Measurements from ENCODE around the gene SPCS2.
A peak's percentile ranks its signal among the peaks of the same experiment; 100 is the strongest.
"Not testable (repeated sequence)": the region's sequence is repeated elsewhere in the genome, so short reads cannot be mapped to it uniquely, and the experiment has no call there.

Gene SPCS2

DNA sequence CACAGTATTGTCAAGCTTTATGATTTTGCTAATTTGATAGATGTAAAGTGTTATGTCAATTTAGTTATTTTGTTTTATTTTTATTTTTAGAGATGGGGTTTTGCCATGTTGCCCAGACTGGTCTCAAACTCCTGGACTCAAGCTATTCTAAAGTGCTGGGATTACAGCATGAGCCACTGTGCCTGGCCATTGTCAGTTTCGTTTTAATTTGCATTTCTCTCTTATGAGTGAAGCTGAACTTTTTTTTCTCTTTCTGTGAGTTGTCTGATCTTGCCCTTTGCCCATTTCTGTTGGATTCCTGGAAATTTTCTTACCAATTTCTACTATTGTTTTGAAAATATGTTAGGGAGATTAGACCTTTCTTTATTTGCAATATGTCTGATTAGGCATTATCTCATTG is 55.1 kb downstream of the SPCS2 start:
- DNase-seq, result no peak

DNA sequence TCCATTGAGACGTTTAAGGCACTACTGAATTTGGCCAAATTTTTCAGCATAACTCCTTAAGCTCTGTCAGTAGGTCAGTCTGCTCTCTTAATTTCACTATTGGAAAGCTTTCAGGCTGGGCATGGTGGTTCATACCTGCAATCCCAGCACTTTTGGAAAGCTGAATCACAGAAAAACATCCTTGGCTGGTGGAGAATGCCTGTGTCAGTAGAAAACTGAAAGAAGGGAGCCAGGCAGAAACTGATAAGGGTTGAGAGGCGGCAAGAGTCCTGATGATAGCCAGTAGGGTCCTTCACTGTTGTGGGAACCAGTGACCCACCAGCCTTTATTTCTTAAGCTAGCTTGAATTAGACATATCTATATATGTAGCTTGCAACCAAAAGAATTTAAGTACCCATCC is 62.3 kb downstream of the SPCS2 start:
- no peak for DNase-seq

DNA sequence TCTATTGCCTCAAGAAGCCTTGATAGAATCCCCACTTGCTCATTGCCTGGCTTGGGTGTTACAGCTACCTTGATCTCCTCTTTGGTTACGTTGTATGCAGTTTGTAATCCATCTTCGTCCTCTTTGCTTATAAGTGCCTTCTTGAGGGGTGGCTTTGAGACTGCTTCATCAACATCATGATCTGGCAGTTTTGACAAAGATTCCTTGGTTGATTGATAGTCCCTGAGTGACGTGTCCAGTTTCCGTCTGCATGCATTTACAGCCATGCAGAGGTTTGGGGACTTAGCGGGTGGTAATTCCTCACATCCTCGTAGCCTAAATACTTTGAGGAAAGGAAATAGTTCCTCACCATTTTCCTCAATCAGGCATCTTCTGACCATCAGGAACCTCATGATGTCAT is 62.8 kb downstream of the SPCS2 start:
- DNase-seq, result no peak

DNA sequence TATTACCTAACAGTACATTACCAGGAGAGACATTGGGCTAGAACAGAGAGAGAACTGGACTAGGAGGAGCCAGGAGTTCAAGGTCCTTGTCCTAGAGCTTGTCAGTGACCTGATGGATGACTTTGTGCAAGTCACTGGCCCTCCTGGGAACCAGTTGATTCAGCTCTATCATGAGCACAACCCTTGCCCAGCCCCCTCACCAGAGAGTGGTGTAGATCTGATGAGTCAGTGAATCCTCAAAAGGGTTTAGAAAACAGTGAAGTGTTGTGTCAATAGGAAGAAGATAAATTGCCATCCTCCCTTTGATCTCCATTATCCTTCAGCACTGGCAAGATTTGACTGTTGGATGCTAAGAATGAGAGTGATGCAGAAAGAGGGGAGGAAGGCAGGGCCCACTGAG is 64.0 kb downstream of the SPCS2 start:
- DNase-seq, result no peak

DNA sequence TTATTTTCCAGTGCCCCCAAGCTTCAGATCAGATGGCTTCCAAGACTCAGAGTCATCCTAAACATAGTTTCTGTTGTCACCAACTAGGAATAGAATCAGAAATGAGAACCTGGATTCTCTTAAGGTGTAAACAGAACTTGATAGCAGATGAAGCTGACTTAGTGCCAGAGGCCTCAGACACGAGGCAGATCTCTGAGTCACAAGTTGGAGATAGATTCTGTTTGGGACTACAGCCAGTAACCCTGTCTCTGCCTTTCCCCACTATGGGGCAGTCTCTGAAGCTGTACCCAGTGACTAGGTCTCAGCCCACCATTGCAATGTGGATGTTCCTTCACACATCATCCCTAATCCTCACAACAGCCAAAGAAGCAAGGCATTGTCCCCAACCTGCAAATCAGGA is 65.1 kb downstream of the SPCS2 start:
- DNase-seq, result no peak

DNA sequence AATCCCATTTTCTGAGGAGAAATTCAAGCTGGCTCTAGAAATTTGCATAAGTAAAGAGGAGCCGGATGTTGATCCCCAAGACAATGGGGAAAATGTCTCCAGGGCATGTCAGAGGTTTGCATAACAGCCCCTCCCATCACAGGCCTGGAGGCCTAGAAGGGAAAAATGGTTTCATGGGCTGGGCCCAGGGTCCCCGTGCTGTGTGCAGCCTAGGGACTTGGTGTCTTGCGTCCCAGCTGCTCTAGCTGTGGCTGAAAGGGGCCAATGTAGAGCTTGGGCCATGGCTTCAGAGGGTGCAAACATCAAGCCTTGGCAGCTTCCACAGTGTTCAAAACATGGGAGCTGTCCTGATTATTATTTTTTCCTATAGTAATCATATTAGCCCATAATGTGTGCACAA is 70.1 kb downstream of the SPCS2 start:
- DNase-seq, result not testable (repeated sequence)

DNA sequence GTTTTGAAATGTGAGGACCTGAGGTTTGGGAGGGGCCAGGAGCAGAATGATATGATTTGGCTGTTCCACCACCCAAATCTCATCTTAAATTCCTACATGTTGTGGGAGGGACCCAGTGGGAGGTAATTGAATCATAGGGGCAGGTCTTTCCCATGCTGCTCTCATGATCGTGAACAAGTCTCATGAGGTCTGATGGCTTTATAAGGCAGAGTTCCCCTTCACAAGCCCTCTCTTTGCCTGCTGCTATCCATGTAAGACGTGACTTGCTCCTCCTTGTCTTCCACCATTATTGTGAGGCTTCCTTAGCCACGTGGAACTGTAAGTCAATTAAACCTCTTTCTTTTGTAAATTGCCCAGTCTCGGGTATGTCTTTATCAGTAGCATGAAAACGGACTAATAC is 71.3 kb downstream of the SPCS2 start:
- not testable (repeated sequence) for DNase-seq

DNA sequence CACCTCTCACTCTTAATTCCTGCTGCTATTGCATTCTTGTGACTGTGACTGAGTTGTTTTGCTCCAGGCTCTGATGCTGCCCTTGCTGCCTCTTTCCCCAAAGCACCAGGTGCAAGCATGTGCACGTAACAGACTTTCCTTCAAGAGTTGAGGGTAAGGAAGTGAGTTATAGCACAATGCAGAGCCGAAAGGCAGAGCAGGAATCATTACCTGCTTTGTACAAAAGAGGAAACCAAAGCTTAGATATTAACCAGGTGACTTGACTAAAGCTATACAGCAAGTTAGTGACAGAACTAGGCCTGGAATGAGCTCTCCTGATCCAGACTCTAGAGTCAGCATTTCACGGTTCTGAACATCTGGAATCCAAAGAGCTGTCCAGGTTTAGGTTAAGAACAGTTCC is 73.2 kb downstream of the SPCS2 start:
- DNase-seq, result no peak

DNA sequence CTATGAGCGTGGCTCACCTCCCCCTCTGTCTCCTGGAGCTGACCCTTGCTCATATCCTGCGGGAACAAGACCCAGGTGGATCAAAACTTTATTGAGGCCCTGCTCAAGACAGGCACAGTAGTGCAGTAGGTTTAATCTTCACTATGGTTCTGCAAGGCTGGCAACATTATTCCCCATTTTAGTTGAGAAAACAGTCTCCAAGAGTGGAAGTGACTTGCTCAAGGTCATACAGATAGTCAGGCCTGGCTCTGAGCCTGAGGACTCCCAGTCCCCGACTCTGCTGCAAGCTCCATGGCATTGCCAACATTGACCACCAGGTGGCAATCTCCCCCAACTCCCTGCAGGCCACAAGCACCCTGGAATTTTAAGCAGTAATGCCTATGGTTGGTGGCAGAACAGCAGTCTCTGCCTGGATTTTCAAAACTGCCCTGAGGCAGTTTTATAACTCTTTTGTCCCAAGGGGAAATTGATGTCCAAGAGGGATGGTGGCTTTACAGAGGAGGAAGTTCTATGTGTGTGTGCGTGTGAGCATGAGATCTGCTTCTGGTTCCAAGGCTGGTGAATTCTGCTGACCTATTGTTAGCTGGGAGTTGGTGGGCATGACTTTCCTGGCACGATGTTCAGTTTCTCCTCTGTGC is 73.8 kb downstream of the SPCS2 start:
- peak; percentile 53 for DNase-seq

DNA sequence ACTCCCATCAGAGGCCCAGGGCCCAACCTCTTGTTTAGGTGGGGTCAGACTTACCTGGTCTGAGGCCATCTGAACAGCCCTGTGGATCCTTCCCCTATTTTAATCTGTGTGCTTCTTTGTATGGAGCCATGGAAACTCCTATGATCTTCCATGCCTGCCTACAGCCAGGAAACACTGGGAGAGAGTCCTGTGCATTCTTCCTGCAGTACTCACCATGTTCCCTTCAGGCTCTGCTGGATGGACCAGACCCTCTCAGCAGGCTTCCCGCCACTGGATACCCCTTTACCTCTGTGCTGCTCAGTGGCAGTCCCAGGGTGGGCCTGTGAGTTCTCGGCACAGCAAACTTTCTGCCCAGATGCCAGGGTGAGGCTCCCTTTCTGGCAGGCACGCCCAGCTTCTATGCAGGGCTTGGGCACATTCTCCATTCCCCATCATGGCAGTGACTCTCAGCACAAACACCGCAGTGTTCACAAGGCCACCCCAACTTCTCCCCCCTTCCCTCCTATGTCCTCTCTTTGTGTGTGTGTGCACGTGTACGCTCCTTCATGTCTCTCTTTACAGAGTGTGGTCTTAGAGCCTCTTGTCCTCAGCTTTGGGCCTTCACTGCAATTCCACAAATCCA is 74.5 kb downstream of the SPCS2 start:
- DNase-seq, result no peak

DNA sequence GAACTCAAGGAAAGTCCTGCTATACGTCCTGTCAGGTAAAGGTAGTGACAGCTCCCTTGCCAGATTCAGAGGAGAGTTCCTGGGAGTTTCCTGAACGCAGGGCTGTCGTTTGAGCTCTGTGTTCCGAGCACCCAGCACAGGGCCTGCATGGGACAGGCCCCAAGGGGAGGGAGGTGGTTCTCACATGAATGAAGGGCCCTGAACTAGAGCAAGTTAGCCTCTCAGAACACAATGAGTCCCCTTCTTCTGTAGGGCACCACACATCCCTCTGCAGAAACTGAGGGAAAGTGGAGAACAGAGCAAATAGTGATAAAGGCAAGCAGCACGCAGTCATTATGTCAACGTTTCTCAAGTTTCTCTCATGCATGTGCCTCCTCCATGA is 75.0 kb downstream of the SPCS2 start:
- no peak for DNase-seq

DNA sequence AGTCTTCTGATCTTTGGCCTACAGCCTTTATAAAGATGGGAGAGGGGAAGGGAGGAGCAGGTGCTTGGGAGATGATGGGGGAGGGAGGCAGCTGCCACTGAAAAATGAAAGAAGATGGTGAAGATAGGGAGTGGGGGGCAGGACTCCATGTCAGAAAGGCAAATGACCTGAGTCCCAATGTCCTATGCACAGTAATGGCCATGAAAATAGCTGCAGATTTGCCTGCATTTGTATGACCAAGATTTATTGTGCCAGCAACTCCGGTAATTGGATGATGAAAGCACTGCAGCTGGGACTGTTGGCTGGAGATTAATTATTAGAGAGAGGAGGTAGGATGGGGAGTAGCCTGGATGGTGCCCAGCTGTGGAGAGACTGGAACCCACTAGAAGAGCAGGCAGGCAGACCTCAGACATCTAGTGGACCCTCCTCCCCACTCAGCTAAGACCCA is 75.7 kb downstream of the SPCS2 start:
- no peak for DNase-seq

DNA sequence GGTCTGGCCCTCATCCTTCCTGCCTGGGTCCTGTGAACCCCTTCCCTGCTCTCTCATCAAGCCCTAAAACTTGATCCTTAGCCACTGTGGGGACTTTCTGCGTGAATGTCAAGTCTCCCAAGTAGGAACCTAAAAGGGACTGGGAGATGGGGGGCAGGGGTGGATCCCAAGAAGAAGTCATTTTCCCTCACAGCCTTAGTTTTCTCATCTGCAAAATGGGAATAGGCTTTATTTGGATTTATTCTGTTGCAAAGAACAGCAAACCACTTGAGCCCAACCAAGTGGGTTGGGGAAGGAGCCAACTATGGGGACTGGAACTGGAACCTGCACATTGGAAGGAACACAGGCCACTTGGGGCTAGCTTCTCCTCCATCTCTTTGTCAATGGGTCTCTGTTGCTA is 76.5 kb downstream of the SPCS2 start:
- DNase-seq, result no peak

DNA sequence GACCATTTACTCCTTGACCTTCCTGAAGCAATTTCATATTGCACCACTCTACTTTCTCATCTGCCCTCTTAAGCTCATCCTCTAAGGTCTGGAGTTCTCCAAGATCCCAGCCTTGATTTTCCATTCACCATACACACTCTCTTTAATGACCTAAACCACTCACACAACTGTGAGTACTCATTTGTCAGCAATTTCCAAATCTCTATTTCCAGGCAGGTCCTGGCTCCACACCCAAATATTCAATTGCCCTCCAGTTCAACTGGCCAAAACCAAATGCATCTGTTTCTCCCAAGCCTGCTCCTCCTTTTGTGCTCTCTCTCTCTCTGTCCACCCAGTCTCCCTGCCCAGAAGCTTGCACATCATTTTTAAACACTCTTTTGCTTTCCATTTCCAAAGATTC is 79.3 kb downstream of the SPCS2 start:
- no peak for DNase-seq

All from NCI-H1436 (cell line).